NCI-H460 (cell line): ENCODE measurements around the gene TRIM17. TPM values are rescaled to one million over a fixed set of nuclear protein-coding genes. Genes with fewer than 3 reads are reported as not detected.

Experiments
- DNase-seq: peaks from one replicate; pipeline ENCODE4 v3.0.0-alpha.2; 2016; ENCODE audit warnings: low read depth; ENCODE audit errors: extremely low read depth
- total RNA-seq: library from RNA; depleted of rRNA; stranded (reverse); fragments of >200 nt; shearing (Covaris generic); gene quantifications from 2 replicates; pipeline ENCODE4 v1.2.3, GENCODE V29; 2014

The TRIM17 gene
- total RNA-seq, 1 experiment from 2014 or later, result not detected

GRCh38 chr1:228391411-228392020 lies 25.1 kb downstream of the TRIM17 start:
- no peak for DNase-seq

- no peak for DNase-seq
Observed at GRCh38 chr1:228390649-228391048, 26.0 kb downstream of the TRIM17 start.

GRCh38 chr1:228387321-228387720 lies 29.3 kb downstream of the TRIM17 start:
- no peak for DNase-seq

GRCh38 chr1:228385232-228385631 lies 31.4 kb downstream of the TRIM17 start:
- no peak for DNase-seq

DNA sequence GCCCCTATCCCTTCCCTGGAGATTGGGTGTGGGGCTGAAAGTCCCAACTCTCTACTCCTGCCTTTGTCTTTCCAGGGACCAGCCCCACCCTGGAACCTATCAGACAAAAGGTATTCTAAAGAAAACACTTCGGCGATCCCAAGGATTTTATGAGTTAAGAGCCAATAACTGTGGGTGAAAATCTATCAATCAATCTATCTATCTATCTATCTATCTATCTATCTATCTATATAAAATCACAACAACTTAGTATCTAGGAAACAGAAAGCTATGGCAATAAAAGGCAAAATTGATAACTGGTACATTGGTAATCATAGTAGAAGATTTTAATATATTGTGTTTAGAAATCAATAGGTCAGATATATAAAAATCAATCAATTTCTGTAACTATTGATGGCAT lies 32.9 kb downstream of the TRIM17 start:
- no peak for DNase-seq

DNA sequence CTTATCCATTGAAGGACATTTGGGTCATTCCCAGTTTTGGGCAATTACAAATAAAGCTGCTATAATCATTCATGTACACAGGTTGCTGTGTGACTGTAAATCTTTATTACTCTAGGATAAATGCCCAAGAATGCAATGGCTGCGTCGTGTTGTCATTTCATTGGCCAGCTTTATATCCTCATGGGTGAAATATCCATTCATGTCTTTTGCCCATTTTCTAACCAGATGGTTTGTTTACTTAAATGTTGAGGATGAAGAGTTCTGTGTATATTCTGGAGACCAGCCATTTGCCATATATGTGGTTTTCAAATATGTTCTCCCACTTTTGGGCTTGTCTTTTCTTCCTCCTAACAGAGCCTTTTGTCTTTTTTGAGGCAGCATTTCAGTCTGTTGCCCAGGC lies 35.3 kb downstream of the TRIM17 start:
- no peak for DNase-seq

DNA sequence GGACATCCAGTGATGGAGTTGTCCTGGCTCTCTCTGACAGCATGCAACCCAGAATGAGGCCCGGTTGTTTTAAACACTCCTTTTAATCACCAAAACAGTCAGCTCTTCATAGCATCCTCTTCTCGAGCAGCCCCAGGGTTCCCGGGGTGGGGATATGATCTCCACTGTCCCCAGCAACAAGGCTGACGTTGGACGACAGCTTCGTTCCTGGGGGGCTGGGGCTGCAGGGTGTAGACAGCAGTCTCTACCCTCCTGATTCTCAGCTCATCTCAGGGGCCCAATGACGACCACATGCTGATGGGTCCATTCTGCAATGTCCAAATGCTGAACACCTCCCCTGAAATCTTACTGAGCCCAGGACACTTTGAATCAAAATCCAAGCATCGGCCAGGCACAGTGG lies 37.0 kb downstream of the TRIM17 start:
- no peak for DNase-seq

DNA sequence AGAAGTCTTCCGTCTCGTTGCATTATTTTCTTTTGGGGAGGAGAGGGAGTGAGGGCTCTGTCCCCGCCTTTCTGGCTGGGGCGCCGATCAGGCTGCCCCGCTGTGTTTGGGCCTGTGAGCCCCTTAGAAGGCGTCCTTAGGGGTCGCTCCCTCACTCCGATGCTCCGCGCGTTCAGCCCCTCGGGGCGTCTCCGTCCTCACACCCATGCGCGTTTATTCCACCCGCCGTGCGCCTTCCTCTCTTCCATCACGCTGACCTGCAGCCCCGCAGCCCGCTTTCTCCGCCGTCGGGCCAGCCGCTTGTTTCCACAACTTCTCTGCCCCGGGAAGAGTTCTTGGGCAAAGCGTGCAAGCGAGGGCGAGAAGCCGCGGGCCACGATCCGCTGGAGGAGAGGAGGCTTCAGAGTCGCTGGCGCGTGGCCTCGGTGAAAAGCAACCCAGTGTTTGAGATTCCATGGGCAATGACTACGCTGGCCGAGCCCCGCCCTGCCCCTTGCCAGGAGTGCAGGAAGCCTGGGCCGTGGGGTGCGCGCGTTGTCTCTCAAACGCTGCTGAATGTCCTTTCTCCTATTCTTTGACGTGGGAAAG lies 37.7 kb downstream of the TRIM17 start:
- no peak for DNase-seq

DNA sequence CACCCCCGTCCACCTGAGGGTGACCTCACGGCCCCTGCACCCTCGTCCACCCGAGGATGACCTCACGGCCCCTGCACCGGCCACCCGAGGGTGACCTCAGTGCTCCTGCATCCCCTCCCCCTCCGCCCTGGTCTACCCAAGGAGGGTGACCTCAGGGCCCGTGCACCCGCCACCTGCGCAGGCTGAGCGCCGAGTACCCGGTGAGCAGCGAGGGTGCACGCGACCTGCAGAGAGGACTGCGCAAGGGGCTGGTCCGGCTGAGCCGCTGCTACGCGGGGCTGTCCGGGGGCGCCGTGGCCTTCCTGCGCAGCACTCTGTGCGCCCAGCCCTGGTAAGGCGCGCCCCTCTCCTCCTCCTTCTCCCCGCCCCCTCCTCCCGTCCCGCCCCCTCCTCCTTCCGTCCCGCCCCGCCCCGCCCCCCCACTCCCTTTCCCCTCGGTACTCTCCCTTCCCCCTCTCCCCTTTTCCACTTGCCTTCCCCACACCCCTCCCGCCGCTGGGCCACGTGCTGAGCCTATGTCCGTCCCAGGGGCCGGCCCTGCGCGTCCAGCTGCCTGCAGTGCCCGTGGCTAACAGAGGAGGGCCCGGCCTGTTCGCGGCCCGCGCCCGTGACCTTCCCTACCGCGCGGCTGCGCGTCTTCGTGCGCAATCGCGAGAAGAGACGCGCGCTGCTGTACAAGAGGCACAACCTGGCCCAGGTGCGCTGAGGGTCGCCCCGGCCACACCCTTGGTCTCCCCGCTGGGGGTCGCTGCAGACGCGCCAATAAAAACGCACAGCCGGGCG lies 38.4 kb downstream of the TRIM17 start:
- peak; percentile 49 for DNase-seq

DNA sequence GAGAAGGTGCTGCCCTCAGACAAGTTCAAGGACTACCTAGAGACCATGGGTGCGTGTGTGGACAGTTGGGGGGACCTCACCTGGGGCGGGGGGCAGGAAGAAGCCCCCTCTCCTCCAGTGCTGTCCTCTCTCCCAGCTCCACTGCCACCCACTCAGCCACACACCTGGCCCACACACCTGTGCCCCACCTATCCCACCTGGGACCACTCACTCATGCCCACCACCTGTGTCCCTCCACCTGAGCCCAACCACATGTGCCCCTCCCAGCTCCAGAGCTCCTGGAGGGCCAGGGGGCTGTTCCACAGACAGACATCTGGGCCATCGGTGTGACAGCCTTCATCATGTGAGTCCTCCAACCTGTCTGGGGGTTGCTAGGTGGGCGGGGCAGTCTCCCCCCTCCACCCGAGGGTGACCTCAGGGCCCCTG lies 39.0 kb downstream of the TRIM17 start:
- DNase-seq, result no peak

- DNase-seq, result no peak
Observed at GRCh38 chr1:228376651-228377631, 39.7 kb downstream of the TRIM17 start.

DNA sequence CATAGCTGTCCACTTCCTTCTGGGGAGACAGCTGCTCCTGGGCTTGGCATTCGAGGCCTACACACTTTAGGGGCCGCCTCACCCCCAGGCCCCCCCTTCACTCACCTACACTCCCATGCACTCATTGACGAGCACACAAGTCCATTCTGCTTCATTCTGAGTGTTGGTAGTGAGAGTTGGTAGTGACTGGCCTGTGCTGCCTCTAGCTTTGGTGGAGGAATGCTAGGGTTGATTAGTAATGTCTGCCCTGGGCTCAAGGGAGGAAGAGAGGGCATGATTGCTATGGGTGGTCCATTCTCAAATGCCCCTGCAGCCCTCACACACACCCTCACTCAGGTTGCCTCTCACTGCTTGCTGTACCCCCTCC lies 40.4 kb downstream of the TRIM17 start:
- DNase-seq, result no peak

DNA sequence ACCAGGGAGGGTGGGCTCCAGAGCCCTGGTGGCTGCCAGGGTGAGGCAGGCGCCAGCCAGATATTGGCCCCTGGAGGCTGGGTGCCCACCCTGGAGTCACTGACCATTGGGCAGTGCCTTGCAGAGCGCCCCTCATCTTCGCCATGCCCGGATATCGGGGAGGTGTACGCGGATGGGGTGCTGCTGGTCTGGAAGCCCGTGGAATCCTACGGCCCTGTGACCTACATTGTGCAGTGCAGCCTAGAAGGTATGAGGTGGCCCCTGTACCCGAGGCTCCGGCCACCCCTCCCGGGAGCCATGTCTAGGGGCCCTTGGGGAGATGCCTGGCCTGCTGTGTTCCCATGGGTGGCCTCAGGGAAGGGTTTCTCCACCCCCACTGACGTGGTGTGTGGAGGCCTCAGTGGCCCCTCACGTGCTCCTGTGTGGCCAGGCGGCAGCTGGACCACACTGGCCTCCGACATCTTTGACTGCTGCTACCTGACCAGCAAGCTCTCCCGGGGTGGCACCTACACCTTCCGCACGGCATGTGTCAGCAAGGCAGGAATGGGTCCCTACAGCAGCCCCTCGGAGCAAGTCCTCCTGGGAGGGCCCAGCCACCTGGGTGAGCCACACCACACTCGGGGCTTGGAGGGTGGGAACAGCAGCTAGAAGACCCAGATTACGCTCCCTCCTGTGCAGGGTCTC lies 40.9 kb downstream of the TRIM17 start:
- DNase-seq, result no peak

- peak; percentile 58 for DNase-seq
Observed at GRCh38 chr1:228374711-228375577, 41.7 kb downstream of the TRIM17 start.

- no peak for DNase-seq
Observed at GRCh38 chr1:228373681-228374571, 42.7 kb downstream of the TRIM17 start.

DNA sequence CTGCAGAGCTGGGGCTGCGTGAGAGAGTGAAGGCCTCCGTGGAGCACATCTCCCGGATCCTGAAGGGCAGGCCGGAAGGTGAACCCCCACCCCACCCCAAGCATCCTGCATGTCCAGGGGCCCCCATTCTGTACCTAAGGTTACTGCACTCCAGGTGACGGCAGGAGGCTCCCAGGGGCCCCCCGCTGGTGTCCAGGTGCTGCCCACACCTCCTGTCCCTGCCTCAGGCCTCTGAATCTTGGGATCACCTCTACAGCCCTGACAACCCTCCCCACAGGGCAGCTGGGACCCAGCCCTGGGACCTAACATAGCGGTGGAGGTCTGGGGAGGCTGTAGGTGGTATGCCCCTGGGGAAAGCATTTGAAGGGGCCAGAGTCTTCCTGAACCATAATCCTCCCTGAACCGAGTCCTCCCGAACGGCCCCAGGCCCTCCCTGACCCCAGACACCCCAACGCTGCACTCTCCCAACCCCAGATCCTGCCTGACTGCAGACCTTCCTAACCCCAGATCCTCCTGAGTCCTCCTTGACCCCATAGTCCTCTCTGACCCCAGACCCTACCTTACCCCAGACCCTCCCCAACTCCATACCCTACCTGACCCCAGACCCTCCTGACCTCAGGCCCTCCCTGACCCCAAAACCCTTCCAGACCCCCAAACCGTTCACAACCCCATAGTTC lies 43.5 kb downstream of the TRIM17 start:
- no peak for DNase-seq

- no peak for DNase-seq
Observed at GRCh38 chr1:228372183-228373003, 44.3 kb downstream of the TRIM17 start.
